ENCODE results near the gene SPRED2.

SPRED2 gene

GRCh38 chr2:65431421-65432226 is 775 bp downstream of the SPRED2 start:
- Histone ChIP-seq H3K36me3 (ENCODE audit: control insufficient read depth in 2 of 2, insufficient read depth in 2 of 2, low read length in 2 of 2) (no peaks in the 10 kb centered on the region), H3K27me3 (ENCODE audit: control insufficient read depth in 2 of 2, insufficient read depth in 2 of 2, low read length in 2 of 2) (no peaks in the 10 kb centered on the region), H3K9ac (ENCODE audit: low read depth in 1 of 2, low read length in 2 of 2) (peak overlapping the region; percentile 80 to 95), H3K9me3 (ENCODE audit: control insufficient read depth in 2 of 2, low read length in 2 of 2) (no peaks in the 10 kb centered on the region), H3K27ac (ENCODE audit: low read depth in 2 of 2, low read length in 2 of 2) (peak overlapping the region; percentile 94 to 95), H3K4me3 (ENCODE audit: low read length in 2 of 2) (peak overlapping the region; percentile 79 to 85), H3K4me1 (ENCODE audit: control insufficient read depth in 2 of 2, insufficient read depth in 2 of 2, low read length in 2 of 2) (peaks cover 13 to 18% of the 10 kb centered on the region in 2 donors)

DNA sequence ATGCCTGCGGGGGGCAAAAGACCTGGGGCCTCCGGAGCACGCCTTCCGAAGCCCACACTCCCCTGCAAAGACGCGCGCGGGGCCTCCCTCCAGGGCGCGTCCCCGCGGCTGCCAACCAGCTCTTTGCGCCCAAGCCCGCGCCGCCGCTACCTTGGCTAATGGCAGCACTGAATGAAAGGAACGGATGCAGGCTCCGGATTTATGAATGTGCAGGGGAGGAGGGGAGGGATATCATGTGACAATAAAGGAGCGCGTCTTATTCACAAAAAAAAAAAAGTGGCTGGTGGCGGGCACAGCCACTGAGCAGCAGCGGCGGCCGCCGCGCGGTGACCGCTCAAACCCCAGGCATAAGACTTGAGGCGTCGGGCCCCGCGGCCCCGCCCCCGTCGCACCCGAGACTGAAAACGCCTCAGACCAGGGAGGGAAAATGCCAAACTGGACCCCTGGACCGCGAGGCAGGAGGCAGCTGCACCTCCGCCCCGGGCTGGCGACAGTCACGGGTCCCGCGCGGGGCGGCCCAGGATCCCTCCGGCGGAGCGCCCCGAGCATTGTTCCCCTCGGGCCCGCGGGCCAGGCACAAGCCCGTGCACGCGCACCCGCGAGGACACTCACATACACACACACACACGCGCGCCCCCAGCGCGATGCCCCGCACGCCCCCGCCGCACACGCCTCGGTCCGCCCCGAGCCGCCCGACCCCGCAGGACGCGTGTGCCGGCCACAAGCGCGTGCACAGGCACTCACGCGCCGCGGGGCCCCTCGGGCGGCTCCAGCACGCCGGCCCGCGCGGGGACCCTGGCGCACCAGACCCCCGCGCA is 1.6 kb downstream of the SPRED2 start:
- H3K9ac ChIP-seq (ENCODE audit: low read depth in 1 of 2, low read length in 2 of 2) = peak overlapping the region; percentile 80 to 95
- H3K4me1 ChIP-seq (ENCODE audit: control insufficient read depth in 2 of 2, insufficient read depth in 2 of 2, low read length in 2 of 2) = peaks cover 12 to 14% of the 10 kb centered on the region in 2 donors
- peak overlapping the region; percentile 94 to 95 for H3K27ac ChIP-seq (ENCODE audit: low read depth in 2 of 2, low read length in 2 of 2)
- H3K27me3 ChIP-seq (ENCODE audit: control insufficient read depth in 2 of 2, insufficient read depth in 2 of 2, low read length in 2 of 2) = no peaks in the 10 kb centered on the region
- peak overlapping the region; percentile 79 to 85 for H3K4me3 ChIP-seq (ENCODE audit: low read length in 2 of 2)
- H3K36me3 ChIP-seq (ENCODE audit: control insufficient read depth in 2 of 2, insufficient read depth in 2 of 2, low read length in 2 of 2) = no peaks in the 10 kb centered on the region
- no peaks in the 10 kb centered on the region for H3K9me3 ChIP-seq (ENCODE audit: control insufficient read depth in 2 of 2, low read length in 2 of 2)

GRCh38 chr2:65429786-65430602 is 2.4 kb downstream of the SPRED2 start:
- H3K36me3 ChIP-seq (ENCODE audit: control insufficient read depth in 2 of 2, insufficient read depth in 2 of 2, low read length in 2 of 2) = no peaks in the 10 kb centered on the region
- peak overlapping the region; percentile 80 to 95 for H3K9ac ChIP-seq (ENCODE audit: low read depth in 1 of 2, low read length in 2 of 2)
- peak overlapping the region; percentile 94 to 95 for H3K27ac ChIP-seq (ENCODE audit: low read depth in 2 of 2, low read length in 2 of 2)
- peaks cover 8 to 12% of the 10 kb centered on the region in 2 donors for H3K4me1 ChIP-seq (ENCODE audit: control insufficient read depth in 2 of 2, insufficient read depth in 2 of 2, low read length in 2 of 2)
- H3K4me3 ChIP-seq (ENCODE audit: low read length in 2 of 2) = peak overlapping the region; percentile 79 to 85
- H3K9me3 ChIP-seq (ENCODE audit: control insufficient read depth in 2 of 2, low read length in 2 of 2) = no peaks in the 10 kb centered on the region
- no peaks in the 10 kb centered on the region for H3K27me3 ChIP-seq (ENCODE audit: control insufficient read depth in 2 of 2, insufficient read depth in 2 of 2, low read length in 2 of 2)

DNA sequence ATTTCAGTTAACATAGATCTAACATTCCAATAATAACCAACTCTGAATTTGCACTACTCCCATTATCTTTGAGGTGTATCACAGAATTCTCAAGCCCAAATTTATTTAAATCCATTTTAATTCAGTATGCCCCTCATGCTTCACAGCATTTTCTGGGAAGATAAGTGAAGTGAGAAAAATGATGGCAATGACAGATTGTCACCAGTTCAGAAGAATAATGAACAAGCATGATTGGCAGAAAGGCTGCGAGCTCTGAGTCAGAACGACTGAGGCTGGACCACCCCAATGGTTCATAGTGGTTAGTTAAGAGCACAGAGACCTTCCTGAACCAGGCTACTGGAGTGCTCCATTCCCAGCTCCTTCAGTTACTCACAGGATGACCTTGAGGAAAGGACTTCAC is 4.9 kb downstream of the SPRED2 start:
- Histone ChIP-seq H3K4me3 (ENCODE audit: low read length in 2 of 2) (no peak overlapping the region), H3K9me3 (ENCODE audit: control insufficient read depth in 2 of 2, low read length in 2 of 2) (no peaks in the 10 kb centered on the region), H3K9ac (ENCODE audit: low read depth in 1 of 2, low read length in 2 of 2) (no peak overlapping the region), H3K27ac (ENCODE audit: low read depth in 2 of 2, low read length in 2 of 2) (no peak overlapping the region), H3K36me3 (ENCODE audit: control insufficient read depth in 2 of 2, insufficient read depth in 2 of 2, low read length in 2 of 2) (no peaks in the 10 kb centered on the region), H3K4me1 (ENCODE audit: control insufficient read depth in 2 of 2, insufficient read depth in 2 of 2, low read length in 2 of 2) (peaks cover 6 to 12% of the 10 kb centered on the region in 2 donors), H3K27me3 (ENCODE audit: control insufficient read depth in 2 of 2, insufficient read depth in 2 of 2, low read length in 2 of 2) (no peaks in the 10 kb centered on the region)

DNA sequence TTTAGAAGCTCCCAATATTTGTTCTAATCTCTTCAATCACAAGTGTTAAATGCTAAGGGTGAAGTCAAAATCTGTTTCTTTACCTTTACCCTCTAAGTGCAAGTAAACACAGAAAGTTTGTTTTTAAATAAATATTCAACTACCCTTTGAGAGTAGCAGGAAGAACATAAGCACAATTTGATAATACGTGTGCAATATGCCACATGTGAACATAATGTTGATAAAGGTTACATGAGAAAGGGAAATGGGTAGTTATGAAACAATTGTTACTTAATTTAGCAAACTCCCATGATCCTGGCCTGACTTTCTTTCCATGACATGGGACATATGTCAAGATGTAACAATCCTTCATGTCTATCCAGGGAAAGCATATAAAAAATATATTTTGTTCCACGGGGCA is 7.1 kb downstream of the SPRED2 start:
- H3K4me3 ChIP-seq (ENCODE audit: low read length in 2 of 2) = no peak overlapping the region
- H3K27me3 ChIP-seq (ENCODE audit: control insufficient read depth in 2 of 2, insufficient read depth in 2 of 2, low read length in 2 of 2) = no peaks in the 10 kb centered on the region
- H3K27ac ChIP-seq (ENCODE audit: low read depth in 2 of 2, low read length in 2 of 2) = no peak overlapping the region
- no peaks in the 10 kb centered on the region for H3K36me3 ChIP-seq (ENCODE audit: control insufficient read depth in 2 of 2, insufficient read depth in 2 of 2, low read length in 2 of 2)
- peaks cover 17 to 25% of the 10 kb centered on the region in 2 donors for H3K4me1 ChIP-seq (ENCODE audit: control insufficient read depth in 2 of 2, insufficient read depth in 2 of 2, low read length in 2 of 2)
- H3K9ac ChIP-seq (ENCODE audit: low read depth in 1 of 2, low read length in 2 of 2) = no peak overlapping the region
- H3K9me3 ChIP-seq (ENCODE audit: control insufficient read depth in 2 of 2, low read length in 2 of 2) = no peaks in the 10 kb centered on the region

GRCh38 chr2:65424391-65424790 is 8.0 kb downstream of the SPRED2 start:
- no peaks in the 10 kb centered on the region for H3K36me3 ChIP-seq (ENCODE audit: control insufficient read depth in 2 of 2, insufficient read depth in 2 of 2, low read length in 2 of 2)
- no peak overlapping the region for H3K9ac ChIP-seq (ENCODE audit: low read depth in 1 of 2, low read length in 2 of 2)
- H3K9me3 ChIP-seq (ENCODE audit: control insufficient read depth in 2 of 2, low read length in 2 of 2) = no peaks in the 10 kb centered on the region
- H3K27ac ChIP-seq (ENCODE audit: low read depth in 2 of 2, low read length in 2 of 2) = no peak overlapping the region
- no peak overlapping the region for H3K4me3 ChIP-seq (ENCODE audit: low read length in 2 of 2)
- no peaks in the 10 kb centered on the region for H3K27me3 ChIP-seq (ENCODE audit: control insufficient read depth in 2 of 2, insufficient read depth in 2 of 2, low read length in 2 of 2)
- peaks cover 14 to 16% of the 10 kb centered on the region in 2 donors for H3K4me1 ChIP-seq (ENCODE audit: control insufficient read depth in 2 of 2, insufficient read depth in 2 of 2, low read length in 2 of 2)

DNA sequence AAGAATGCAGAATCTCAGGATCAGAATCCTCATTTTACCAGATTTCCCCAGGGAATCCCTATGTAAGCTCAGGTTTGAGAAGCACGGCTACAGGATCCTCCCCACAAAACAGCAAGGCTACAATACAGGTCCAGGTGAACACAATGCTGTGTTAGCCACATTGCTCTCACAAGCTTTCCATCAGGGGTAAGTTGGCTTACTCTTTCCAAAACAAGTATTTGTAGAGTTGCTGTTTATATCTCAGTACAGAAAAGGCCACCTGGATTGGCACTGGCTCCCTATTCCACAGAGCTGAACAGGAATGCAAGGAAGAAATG is 11.0 kb downstream of the SPRED2 start:
- peaks cover 24 to 28% of the 10 kb centered on the region in 2 donors for H3K4me1 ChIP-seq (ENCODE audit: control insufficient read depth in 2 of 2, insufficient read depth in 2 of 2, low read length in 2 of 2)

GRCh38 chr2:65420712-65421431 is 11.5 kb downstream of the SPRED2 start:
- H3K27ac ChIP-seq (ENCODE audit: low read depth in 2 of 2, low read length in 2 of 2) = peak overlapping the region in 1 of 2 donors; percentile 12
- H3K4me3 ChIP-seq (ENCODE audit: low read length in 2 of 2) = peak overlapping the region in 1 of 2 donors; percentile 14
- no peaks in the 10 kb centered on the region for H3K9me3 ChIP-seq (ENCODE audit: control insufficient read depth in 2 of 2, low read length in 2 of 2)
- peaks cover 24 to 28% of the 10 kb centered on the region in 2 donors for H3K4me1 ChIP-seq (ENCODE audit: control insufficient read depth in 2 of 2, insufficient read depth in 2 of 2, low read length in 2 of 2)
- no peaks in the 10 kb centered on the region for H3K27me3 ChIP-seq (ENCODE audit: control insufficient read depth in 2 of 2, insufficient read depth in 2 of 2, low read length in 2 of 2)
- no peak overlapping the region for H3K9ac ChIP-seq (ENCODE audit: low read depth in 1 of 2, low read length in 2 of 2)
- no peaks in the 10 kb centered on the region for H3K36me3 ChIP-seq (ENCODE audit: control insufficient read depth in 2 of 2, insufficient read depth in 2 of 2, low read length in 2 of 2)

More for the DNA sequence above, 11.0 kb downstream of the SPRED2 start:
- H3K27ac ChIP-seq (ENCODE audit: low read depth in 2 of 2, low read length in 2 of 2) = no peak overlapping the region
- H3K9ac ChIP-seq (ENCODE audit: low read depth in 1 of 2, low read length in 2 of 2) = no peak overlapping the region
- no peaks in the 10 kb centered on the region for H3K36me3 ChIP-seq (ENCODE audit: control insufficient read depth in 2 of 2, insufficient read depth in 2 of 2, low read length in 2 of 2)
- H3K9me3 ChIP-seq (ENCODE audit: control insufficient read depth in 2 of 2, low read length in 2 of 2) = no peaks in the 10 kb centered on the region
- H3K27me3 ChIP-seq (ENCODE audit: control insufficient read depth in 2 of 2, insufficient read depth in 2 of 2, low read length in 2 of 2) = no peaks in the 10 kb centered on the region
- H3K4me3 ChIP-seq (ENCODE audit: low read length in 2 of 2) = no peak overlapping the region

DNA sequence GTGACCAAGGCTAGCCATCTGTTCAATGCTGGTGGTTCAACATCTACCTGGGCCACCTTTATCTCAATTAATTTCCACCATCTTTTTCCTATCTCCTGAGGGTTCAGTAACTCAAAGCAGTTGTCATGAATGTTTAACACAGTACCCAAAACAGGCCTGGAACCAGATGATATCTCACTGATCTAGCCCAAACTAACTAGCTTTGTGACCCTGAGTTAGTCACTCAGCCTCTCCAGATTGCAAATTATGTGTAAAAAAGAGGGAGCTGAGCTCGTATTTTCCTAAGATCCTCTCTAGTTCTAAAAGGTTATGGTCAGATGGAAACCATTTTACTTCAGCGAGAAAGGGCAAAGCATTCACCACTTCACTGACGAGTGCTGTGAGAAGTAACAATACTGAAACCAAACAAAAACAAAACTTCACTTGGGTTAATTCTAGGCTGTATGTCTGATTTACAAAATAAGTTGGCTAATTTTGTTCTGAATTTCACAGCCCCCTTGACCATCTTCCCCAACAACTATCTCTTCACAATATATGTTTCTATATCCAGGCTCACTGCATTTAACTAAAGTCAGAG is 14.8 kb downstream of the SPRED2 start:
- Histone ChIP-seq H3K9me3 (ENCODE audit: control insufficient read depth in 2 of 2, low read length in 2 of 2) (no peaks in the 10 kb centered on the region), H3K27me3 (ENCODE audit: control insufficient read depth in 2 of 2, insufficient read depth in 2 of 2, low read length in 2 of 2) (no peaks in the 10 kb centered on the region), H3K4me3 (ENCODE audit: low read length in 2 of 2) (no peak overlapping the region), H3K9ac (ENCODE audit: low read depth in 1 of 2, low read length in 2 of 2) (no peak overlapping the region), H3K36me3 (ENCODE audit: control insufficient read depth in 2 of 2, insufficient read depth in 2 of 2, low read length in 2 of 2) (no peaks in the 10 kb centered on the region), H3K4me1 (ENCODE audit: control insufficient read depth in 2 of 2, insufficient read depth in 2 of 2, low read length in 2 of 2) (peaks cover 30 to 42% of the 10 kb centered on the region in 2 donors), H3K27ac (ENCODE audit: low read depth in 2 of 2, low read length in 2 of 2) (peak overlapping the region; percentile 39 to 69)
